Trophoblast cell (in vitro differentiated cells and primary cell): ENCODE measurements around the gene CHRM5.
"Not testable (repeated sequence)": the region's sequence is repeated elsewhere in the genome, so short reads cannot be mapped to it uniquely, and the experiment has no call there.

ENCODE experiments used
- DNase-seq, 2 donors: peaks; one replicate each; pipeline ENCODE4 v3.0.0-alpha.2; 2016
- H2AFZ ChIP-seq: 2 replicates; pipeline ENCODE4 v1.6.1; 2013; ENCODE audit warnings: low read length, moderate library complexity, mild to moderate bottlenecking; ENCODE audit not compliant: insufficient read depth, poor library complexity
- H2AK5ac ChIP-seq: 2 replicates; pipeline ENCODE4 v1.6.1; 2013; ENCODE audit warnings: mild to moderate bottlenecking, low read length
- H2BK120ac ChIP-seq: 2 replicates; pipeline ENCODE4 v1.6.1; 2013; ENCODE audit warnings: low read length, mild to moderate bottlenecking, moderate library complexity; ENCODE audit not compliant: insufficient read depth, poor library complexity
- H2BK12ac ChIP-seq: 2 replicates; pipeline ENCODE4 v1.6.1; 2013; ENCODE audit warnings: mild to moderate bottlenecking, low read length, moderate library complexity
- H2BK5ac ChIP-seq: 2 replicates; pipeline ENCODE4 v1.6.1; 2013; ENCODE audit warnings: low read length, low read depth, moderate library complexity, mild to moderate bottlenecking; ENCODE audit not compliant: poor library complexity
- H3K14ac ChIP-seq: 2 replicates; pipeline ENCODE4 v1.6.1; 2013; ENCODE audit warnings: mild to moderate bottlenecking, low read length
- H3K18ac ChIP-seq: 2 replicates; pipeline ENCODE4 v1.6.1; 2013; ENCODE audit warnings: mild to moderate bottlenecking, low read length
- H3K23ac ChIP-seq: 2 replicates; pipeline ENCODE4 v1.6.1; 2013; ENCODE audit warnings: low read length
- H3K27ac ChIP-seq: 2 replicates; pipeline ENCODE4 v1.5.1; 2013; ENCODE audit warnings: low read depth, mild to moderate bottlenecking, inconsistent platforms, low read length, moderate library complexity
- H3K27me3 ChIP-seq: 2 replicates; pipeline ENCODE4 v1.6.1; 2013; ENCODE audit warnings: inconsistent platforms, mild to moderate bottlenecking, low read length, moderate library complexity; ENCODE audit not compliant: insufficient read depth
- H3K36me3 ChIP-seq, 2 experiments: 1 replicate in 1 of 2; 2 replicates in 1 of 2; pipeline ENCODE4 v1.6.1; 2013; ENCODE audit warnings: low read length in 2 of 2, mild to moderate bottlenecking in 2 of 2, moderate library complexity in 1 of 2; ENCODE audit not compliant: insufficient read depth in 2 of 2, control insufficient read depth in 1 of 2
- H3K4ac ChIP-seq: 2 replicates; pipeline ENCODE4 v1.6.1; 2013; ENCODE audit warnings: low read depth, mild to moderate bottlenecking, low read length, moderate library complexity
- H3K4me1 ChIP-seq, 2 experiments: 1 replicate in 1 of 2; 2 replicates in 1 of 2; pipeline ENCODE4 v1.6.1; 2013; ENCODE audit warnings: low read length in 2 of 2, mild to moderate bottlenecking in 2 of 2, moderate library complexity in 1 of 2; ENCODE audit not compliant: insufficient read depth in 2 of 2, control insufficient read depth in 1 of 2
- H3K4me2 ChIP-seq: 2 replicates; pipeline ENCODE4 v1.6.1; 2013; ENCODE audit warnings: inconsistent platforms, mild to moderate bottlenecking, low read length, moderate library complexity
- H3K4me3 ChIP-seq: 2 replicates; pipeline ENCODE4 v1.5.1; 2013; ENCODE audit warnings: mild to moderate bottlenecking, low read depth, low read length, inconsistent platforms
- H3K79me1 ChIP-seq: one replicate; pipeline ENCODE4 v1.6.1; 2013; ENCODE audit warnings: low read length
- H3K79me2 ChIP-seq: 2 replicates; pipeline ENCODE4 v1.6.1; 2013; ENCODE audit warnings: low read length, mild to moderate bottlenecking; ENCODE audit not compliant: control insufficient read depth, insufficient read depth, poor library complexity
- H3K9ac ChIP-seq: 2 replicates; pipeline ENCODE4 v1.6.1; 2013; ENCODE audit warnings: mild to moderate bottlenecking, low read length
- H3K9me3 ChIP-seq: 2 replicates; pipeline ENCODE4 v1.6.1; 2013; ENCODE audit warnings: low read depth, mild to moderate bottlenecking, control low read depth, inconsistent platforms, low read length; ENCODE audit not compliant: insufficient read depth
- H4K12ac ChIP-seq: 2 replicates; pipeline ENCODE4 v1.6.1; 2013; ENCODE audit warnings: low read depth, mild to moderate bottlenecking, low read length, moderate library complexity
- H4K8ac ChIP-seq: 2 replicates; pipeline ENCODE4 v1.6.1; 2013; ENCODE audit warnings: low read depth, mild to moderate bottlenecking, low read length, moderate library complexity
- H4K91ac ChIP-seq: one replicate; pipeline ENCODE4 v1.6.1; 2013; ENCODE audit warnings: low read depth, mild to moderate bottlenecking, low read length, moderate library complexity
- WGBS: extraction: QIAGEN DNeasy Blood & Tissue Kit; methylation state at CpG from one replicate; pipeline ENCODE4 v1.1.7; 2013; ENCODE audit warnings: missing lambda C conversion rate; ENCODE audit not compliant: insufficient read length, insufficient coverage; ENCODE audit errors: extremely low coverage; 5-methylcytosine and 5-hydroxymethylcytosine counted together

CHRM5 gene

GRCh38 chr15:34014556-34014955, 46.3 kb downstream of the CHRM5 start:
- Histone ChIP-seq H2BK5ac (no peak overlapping the region), H3K4ac (no peak overlapping the region), H3K27ac (no peak overlapping the region), H3K27me3 (no peaks in the 10 kb centered on the region), H3K36me3 (no peaks in the 10 kb centered on the region), H3K9me3 (no peaks in the 10 kb centered on the region), H2AK5ac (no peak overlapping the region), H4K12ac (no peak overlapping the region), H3K4me3 (no peak overlapping the region), H3K79me1 (no peaks in the 10 kb centered on the region), H3K23ac (no peak overlapping the region), H2BK12ac (no peak overlapping the region), H3K4me2 (no peak overlapping the region), H3K79me2 (no peaks in the 10 kb centered on the region), H3K9ac (no peak overlapping the region), H3K14ac (no peak overlapping the region), H2AFZ (no peak overlapping the region), H4K91ac (no peak overlapping the region), H3K4me1 (peaks cover 0 to 2% of the 10 kb centered on the region in 2 experiments), H4K8ac (no peak overlapping the region), H3K18ac (no peak overlapping the region), H2BK120ac (no peak overlapping the region)
- WGBS: no CpG with 5 or more reads among the region's 2 CpGs
- no peak for DNase-seq

- no peak overlapping the region for H2BK120ac ChIP-seq
- H3K4me3 ChIP-seq: no peak overlapping the region
- H3K27ac ChIP-seq: no peak overlapping the region
- H4K91ac ChIP-seq: no peak overlapping the region
- no peak overlapping the region for H3K18ac ChIP-seq
- no peak overlapping the region for H3K14ac ChIP-seq
- H3K4me1 ChIP-seq: peaks cover 0 to 2% of the 10 kb centered on the region in 2 experiments
- H3K9me3 ChIP-seq: no peaks in the 10 kb centered on the region
- H4K8ac ChIP-seq: no peak overlapping the region
- H3K23ac ChIP-seq: no peak overlapping the region
- no peaks in the 10 kb centered on the region for H3K79me2 ChIP-seq
- H3K79me1 ChIP-seq: no peaks in the 10 kb centered on the region
- no peak overlapping the region for H3K9ac ChIP-seq
- no peak overlapping the region for H3K4ac ChIP-seq
- no peak overlapping the region for H2AK5ac ChIP-seq
- no peak overlapping the region for H2AFZ ChIP-seq
- no peaks in the 10 kb centered on the region for H3K27me3 ChIP-seq
- H3K4me2 ChIP-seq: no peak overlapping the region
- no peak for DNase-seq
- H3K36me3 ChIP-seq: no peaks in the 10 kb centered on the region
- no CpG with 5 or more reads among the region's 16 CpGs for WGBS
- H4K12ac ChIP-seq: no peak overlapping the region
- no peak overlapping the region for H2BK12ac ChIP-seq
- no peak overlapping the region for H2BK5ac ChIP-seq
These were observed 49.8 kb downstream of the CHRM5 start for GRCh38 chr15:34018021-34018645.

GRCh38 chr15:34018738-34019137, 50.4 kb downstream of the CHRM5 start:
- not testable (repeated sequence) for H3K9me3 ChIP-seq

GRCh38 chr15:34019369-34019990, 51.2 kb downstream of the CHRM5 start:
- Histone ChIP-seq H3K18ac (no peak overlapping the region), H3K9ac (no peak overlapping the region), H2AK5ac (no peak overlapping the region), H3K14ac (no peak overlapping the region), H3K4me1 (no peaks in the 10 kb centered on the region), H4K12ac (no peak overlapping the region), H3K23ac (no peak overlapping the region), H3K79me1 (no peaks in the 10 kb centered on the region), H3K79me2 (no peaks in the 10 kb centered on the region), H3K36me3 (no peaks in the 10 kb centered on the region), H3K4me3 (no peak overlapping the region), H3K27ac (no peak overlapping the region), H4K8ac (no peak overlapping the region), H2BK5ac (no peak overlapping the region), H4K91ac (no peak overlapping the region), H3K4ac (no peak overlapping the region), H3K27me3 (no peaks in the 10 kb centered on the region), H2AFZ (no peak overlapping the region), H3K9me3 (no peaks in the 10 kb centered on the region), H2BK120ac (no peak overlapping the region), H3K4me2 (no peak overlapping the region), H2BK12ac (no peak overlapping the region)
- peak in 1 of 2 donors; percentile 75 for DNase-seq
- whole genome bisulfite sequencing: no CpG with 5 or more reads among the region's 3 CpGs

More at GRCh38 chr15:34018738-34019137, 50.4 kb downstream of the CHRM5 start:
- H2BK12ac ChIP-seq, H3K14ac ChIP-seq, H2AK5ac ChIP-seq, H3K23ac ChIP-seq, H2AFZ ChIP-seq, H3K4me2 ChIP-seq, H3K4me3 ChIP-seq, H3K27me3 ChIP-seq, H4K8ac ChIP-seq, H2BK120ac ChIP-seq, H2BK5ac ChIP-seq, H3K36me3 ChIP-seq, H3K27ac ChIP-seq, H4K12ac ChIP-seq, H3K18ac ChIP-seq, H3K9ac ChIP-seq, H3K79me1 ChIP-seq, H3K4ac ChIP-seq, H3K4me1 ChIP-seq, H4K91ac ChIP-seq, DNase-seq, H3K79me2 ChIP-seq: not testable (repeated sequence)
- no CpG with 5 or more reads among the region's 2 CpGs for WGBS
